ENCODE data around the gene RNF215. TPM values are rescaled to one million over a fixed set of nuclear protein-coding genes. Genes with fewer than 3 reads are reported as not detected.

Gene RNF215
- total RNA-seq (2014; rRNA removed; shearing (Covaris generic)), result 5.1 and 6.4 TPM in 2 replicates

DNA sequence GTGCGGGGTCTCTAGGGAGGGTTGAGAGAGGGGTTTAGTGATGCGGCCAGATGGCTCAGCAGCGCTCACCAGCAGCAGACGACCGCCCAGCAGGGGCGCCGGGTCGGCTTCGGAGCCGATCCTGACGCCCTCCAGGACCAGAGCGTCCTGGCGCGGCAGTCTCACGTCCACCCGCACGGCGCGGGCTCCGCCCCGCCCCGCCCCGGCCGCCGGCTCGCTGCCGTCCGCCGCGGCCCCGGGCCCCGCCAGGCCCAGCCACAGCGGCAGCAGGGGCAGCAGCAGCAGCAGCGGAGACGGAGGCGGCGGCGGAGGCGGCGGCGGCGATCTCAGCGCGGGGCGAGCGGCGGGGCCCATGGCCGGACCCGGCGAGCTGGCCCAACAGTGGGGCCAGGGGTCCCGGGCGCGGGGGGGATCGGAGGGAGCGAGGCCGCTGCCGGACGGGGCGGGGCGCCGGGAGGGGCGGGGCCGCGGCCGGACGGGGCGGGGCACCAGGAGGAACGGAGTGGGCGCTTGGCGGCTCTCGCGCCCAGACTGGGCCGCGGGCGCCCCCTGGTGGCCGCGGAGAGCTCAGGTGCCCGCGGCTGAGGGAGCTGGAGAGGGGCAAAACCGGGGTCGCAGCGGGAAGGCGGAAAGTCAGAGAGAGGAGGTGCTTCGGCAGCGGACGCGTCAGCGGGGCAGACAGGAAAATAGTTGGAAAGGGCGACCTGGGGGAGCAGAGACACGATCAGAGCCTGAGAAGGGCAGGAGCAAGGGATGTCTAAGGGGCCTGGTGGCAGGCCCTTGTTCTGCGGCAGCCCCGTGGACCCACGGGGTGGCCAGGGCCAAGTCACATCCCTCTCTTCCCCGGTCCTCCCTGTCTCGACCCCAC, at the start of gene RNF215:
TSS of gene RNF215 (minus strand) at position 452 of the 868 bp plus-strand sequence. CDS start at position 354, 98 bp downstream.
- DNase-seq (ENCODE audit: low spot score), result peak; percentile 26

DNA sequence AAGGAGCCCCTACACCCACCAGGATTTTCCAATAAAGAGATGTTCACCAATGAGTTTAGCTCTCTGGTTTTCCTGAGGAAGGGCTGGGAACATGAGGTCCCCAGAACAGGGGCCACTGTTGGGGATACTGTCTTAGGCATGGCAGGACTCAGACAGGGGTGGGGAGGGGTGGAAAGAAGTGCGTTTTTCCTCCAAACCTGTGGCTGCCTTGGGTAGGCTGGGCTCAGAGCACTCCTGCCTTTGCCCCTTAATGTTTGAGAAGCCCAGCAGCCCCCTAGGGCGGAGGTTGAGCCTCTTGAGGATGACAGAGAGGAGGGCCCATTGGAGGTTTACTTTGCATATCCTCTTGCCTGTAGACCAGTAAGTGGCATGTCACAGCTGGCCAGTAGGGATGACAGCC, 49.0 kb upstream of the RNF215 start:
- no peak for DNase-seq (ENCODE audit: low spot score)

GRCh38 chr22:30435674-30436126, 48.5 kb upstream of the RNF215 start:
- DNase-seq (ENCODE audit: low spot score), result no peak

DNA sequence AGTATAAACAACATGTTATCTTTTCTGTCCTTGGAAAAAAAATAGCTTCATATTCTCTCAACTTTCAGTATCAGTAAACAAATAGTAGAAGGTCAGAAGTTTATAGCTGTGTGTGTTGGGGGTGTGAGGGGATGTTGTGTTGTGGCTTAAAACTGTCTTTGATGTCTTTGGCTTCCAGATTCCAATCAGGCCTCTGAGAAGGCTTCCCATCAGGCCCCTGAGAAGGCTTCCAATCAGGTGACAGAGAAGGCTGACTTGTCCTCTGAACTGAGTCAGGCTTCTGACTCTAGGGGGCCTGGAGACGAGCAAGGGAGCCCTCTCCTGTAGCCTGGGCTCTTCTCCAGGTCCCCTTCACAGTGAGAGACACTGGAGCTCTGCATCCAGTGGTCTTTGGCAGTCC, 47.6 kb upstream of the RNF215 start:
- DNase-seq (ENCODE audit: low spot score), result no peak

- DNase-seq (ENCODE audit: low spot score), result no peak
Observed at GRCh38 chr22:30433773-30434172, 46.6 kb upstream of the RNF215 start.

DNA sequence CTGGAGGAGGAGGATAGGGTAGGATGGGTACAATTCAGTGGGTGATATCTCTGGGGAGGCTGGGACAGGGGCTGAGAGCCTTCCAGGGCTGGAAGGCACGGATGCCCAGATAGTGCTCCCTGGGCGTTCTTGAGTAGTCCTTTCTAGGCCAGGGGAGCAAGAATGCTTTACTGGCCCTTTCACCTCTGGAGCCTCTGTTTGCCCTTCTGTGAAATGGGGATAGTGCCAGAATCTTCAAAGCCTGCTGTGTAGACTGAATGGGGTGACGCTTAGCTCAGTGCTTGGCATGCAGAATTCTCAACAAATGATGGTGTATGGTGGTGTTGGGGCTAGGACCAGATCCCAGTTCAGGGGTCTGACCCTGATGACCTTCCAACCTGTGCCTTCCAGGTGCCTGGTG, 46.0 kb upstream of the RNF215 start:
- no peak for DNase-seq (ENCODE audit: low spot score)

- DNase-seq (ENCODE audit: low spot score), result no peak
Observed at GRCh38 chr22:30432520-30432919, 45.3 kb upstream of the RNF215 start.

DNA sequence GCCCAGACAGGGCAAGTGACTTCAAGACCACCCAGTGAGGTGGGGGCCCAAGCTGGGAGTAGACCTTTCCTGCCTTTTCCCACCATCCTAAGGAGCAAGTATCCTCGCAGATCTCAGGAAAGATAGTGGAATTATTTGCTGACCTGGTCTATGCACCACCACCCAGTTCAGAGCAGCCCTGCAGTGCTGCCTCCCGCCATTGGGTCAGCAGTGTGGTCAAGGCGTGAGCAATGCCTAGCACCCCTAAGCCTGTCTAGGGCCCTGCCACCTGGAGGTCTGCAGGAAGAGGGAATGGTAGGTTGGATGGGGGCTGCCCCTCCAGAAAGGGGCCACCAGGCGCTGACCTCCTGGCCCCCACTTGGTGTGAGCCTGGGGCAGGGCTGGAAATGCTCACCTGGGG, 44.9 kb upstream of the RNF215 start:
- DNase-seq (ENCODE audit: low spot score), result no peak

DNA sequence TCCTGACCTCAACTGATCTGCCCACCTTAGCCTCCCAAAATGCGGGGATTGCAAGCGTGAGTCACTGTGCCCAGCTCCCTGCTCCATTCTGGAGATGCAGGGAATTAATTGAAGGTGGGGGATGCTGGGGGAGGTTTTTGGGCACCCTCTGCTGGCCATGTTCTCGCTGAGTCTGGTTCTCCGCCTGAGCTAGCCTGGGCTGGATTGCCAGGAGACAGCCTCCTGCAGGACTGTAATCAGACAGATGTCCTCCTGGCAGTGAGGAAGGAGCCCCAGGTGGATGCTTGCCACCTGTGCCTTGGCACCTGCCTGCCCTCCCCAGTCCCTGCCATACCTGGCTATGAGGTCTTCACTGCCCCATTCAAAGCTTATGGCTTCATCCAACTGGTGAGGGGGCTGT, 43.7 kb upstream of the RNF215 start:
- DNase-seq (ENCODE audit: low spot score), result no peak

DNA sequence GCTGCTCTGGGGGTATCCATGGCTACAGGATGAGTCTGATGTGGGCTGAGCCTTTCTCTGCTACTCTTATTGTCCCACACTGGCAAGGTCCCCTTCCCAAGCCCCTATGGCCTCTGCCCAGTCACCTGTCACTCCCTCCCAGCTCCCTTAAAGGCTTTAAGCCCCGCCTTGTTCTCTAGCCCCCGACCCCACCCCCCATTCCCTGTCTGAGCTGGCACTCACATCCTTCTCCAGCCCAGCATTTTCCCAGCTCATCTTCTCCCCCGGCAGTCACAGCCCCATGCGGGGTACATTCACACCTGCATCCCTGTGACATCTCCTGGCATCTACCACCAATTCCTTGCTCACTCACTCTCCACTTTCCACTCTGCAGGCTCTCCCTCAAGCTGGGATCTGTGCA, 42.7 kb upstream of the RNF215 start:
- no peak for DNase-seq (ENCODE audit: low spot score)

DNA sequence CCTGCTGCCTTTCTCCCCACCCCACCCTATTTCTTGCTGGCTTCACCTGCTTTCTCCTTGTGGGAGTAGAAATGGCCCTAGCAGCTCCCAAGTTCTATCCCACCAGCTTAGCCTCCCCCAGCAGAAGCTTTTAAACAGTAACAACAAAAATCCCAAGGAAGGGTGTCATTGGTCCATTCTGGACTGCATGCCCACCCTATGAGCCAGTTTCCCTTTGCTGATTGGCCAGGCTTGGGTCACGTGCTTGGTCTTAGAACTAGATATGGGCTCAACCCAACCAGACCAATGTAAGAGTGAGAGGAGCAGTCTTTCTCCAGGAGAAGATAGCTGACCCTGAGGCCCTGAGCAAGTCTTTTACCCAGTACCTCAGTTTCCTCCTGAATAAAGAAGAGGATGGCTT, 40.7 kb upstream of the RNF215 start:
- DNase-seq (ENCODE audit: low spot score), result no peak

- DNase-seq (ENCODE audit: low spot score), result peak; percentile 86
Observed at GRCh38 chr22:30426388-30427353, 39.5 kb upstream of the RNF215 start.

- DNase-seq (ENCODE audit: low spot score), result peak; percentile 23
Observed at GRCh38 chr22:30425616-30426387, 38.6 kb upstream of the RNF215 start, which contains the start of gene MTFP1. Gene MTFP1 (plus strand): TSS chr22:30425768. CDS start chr22:30425880, 112 bp downstream.

DNA sequence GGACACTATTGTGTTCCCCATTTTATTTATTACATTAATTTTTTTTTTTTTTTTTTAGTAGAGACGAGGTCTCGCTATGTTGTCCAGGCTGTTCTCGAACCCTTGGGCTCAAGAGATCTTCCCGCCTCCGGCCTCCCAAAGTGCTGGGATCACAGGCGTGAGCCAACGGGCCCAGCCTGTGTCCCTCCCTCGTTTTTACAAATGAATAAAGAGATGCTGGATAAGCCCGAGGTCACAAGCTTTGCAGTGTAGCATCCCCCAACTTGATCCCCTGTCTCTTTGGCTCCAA, 38.1 kb upstream of the RNF215 start:
- no peak for DNase-seq (ENCODE audit: low spot score)

- DNase-seq (ENCODE audit: low spot score), result no peak
Observed at GRCh38 chr22:30424534-30425326, 37.5 kb upstream of the RNF215 start.

- peak; percentile 97 for DNase-seq (ENCODE audit: low spot score)
Observed at GRCh38 chr22:30423959-30424533, 36.8 kb upstream of the RNF215 start.

GRCh38 chr22:30423301-30423958, 36.2 kb upstream of the RNF215 start:
- DNase-seq (ENCODE audit: low spot score), result peak; percentile 56

DNA sequence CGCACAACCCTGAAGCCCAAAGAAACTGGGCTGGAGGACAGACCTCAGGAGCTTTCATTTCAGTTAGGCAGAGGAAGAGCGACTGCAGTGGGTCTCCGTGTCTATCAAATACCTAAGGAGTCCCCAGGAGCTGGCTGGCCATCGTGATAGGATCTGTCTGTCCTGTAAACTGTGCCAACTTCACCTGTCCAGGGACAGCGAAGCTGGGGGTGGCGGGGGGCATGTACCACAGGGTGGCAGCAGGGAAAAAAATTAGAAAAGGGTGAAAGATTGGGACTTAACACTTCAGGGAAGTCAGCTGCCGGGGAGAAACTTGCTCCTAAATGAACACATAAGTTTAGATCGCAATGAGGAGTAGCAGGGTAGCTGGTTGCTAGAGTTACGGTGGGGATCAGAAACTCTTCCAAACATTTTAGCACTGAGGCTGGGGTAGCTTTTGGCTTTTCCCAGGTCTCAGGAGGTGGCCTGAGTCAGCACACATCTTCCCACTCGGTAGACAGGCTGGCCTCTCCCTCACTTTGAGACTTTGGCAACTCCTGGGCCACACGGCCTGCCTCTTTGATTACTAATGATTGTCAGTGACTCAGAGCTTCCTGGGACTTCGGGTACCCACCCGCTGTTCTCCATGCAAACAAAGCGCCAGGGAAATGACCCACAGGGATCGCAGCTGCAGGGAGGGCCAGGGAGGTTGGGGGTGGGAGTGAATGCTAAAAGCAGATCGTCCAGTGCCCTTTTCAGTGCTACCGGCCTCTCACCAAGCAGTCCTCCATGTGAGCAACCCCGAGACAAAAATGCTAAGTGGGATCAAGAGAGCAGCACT, 35.5 kb upstream of the RNF215 start:
- peak; percentile 83 for DNase-seq (ENCODE audit: low spot score)
